Cardiac fibroblast (primary cell): ENCODE results near the gene ZNF358.

Source experiments
- DNase-seq, 2 donors: peaks; one replicate each; pipeline versions ENCODE4 v3.0.0 to v3.0.0-alpha.2; 2010; ENCODE audit warnings: low read depth in 2 of 2
- H3K4me3 ChIP-seq, 2 donors: replicated peaks in 1 of 2; 1 replicate in 1 of 2; 2 replicates in 1 of 2; pipeline ENCODE4 v1.5.1; 2011; ENCODE audit warnings: low read depth in 2 of 2, low read length in 2 of 2, mild to moderate bottlenecking in 2 of 2, moderate library complexity in 1 of 2
- CTCF ChIP-seq: IDR thresholded peaks from one replicate; pipeline ENCODE4 v1.5.1; 2011; ENCODE audit warnings: low read depth, mild to moderate bottlenecking, low read length, inconsistent platforms

Gene ZNF358

DNA sequence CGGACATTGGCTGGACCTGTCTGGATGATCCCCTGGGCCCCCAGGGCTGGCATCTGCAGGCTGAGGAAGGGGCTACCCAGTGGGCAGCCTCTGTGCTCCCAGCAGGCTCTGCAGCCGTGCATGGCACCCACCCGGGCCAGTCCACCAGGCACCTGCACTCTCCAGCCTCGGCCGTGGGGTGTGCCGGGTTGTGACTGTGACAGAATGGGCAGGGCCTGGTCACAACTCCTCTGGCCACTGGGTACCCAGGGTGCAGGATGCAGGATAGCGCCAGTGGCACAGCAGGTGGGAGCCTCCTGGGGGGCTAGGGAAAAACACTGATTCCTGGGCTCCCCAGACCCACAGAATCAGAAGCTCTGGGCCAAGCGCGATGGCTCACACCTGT, 37.1 kb upstream of the ZNF358 start:
- no peak for TF ChIP-seq CTCF
- no peak overlapping the region for H3K4me3 ChIP-seq
- no peak for DNase-seq

DNA sequence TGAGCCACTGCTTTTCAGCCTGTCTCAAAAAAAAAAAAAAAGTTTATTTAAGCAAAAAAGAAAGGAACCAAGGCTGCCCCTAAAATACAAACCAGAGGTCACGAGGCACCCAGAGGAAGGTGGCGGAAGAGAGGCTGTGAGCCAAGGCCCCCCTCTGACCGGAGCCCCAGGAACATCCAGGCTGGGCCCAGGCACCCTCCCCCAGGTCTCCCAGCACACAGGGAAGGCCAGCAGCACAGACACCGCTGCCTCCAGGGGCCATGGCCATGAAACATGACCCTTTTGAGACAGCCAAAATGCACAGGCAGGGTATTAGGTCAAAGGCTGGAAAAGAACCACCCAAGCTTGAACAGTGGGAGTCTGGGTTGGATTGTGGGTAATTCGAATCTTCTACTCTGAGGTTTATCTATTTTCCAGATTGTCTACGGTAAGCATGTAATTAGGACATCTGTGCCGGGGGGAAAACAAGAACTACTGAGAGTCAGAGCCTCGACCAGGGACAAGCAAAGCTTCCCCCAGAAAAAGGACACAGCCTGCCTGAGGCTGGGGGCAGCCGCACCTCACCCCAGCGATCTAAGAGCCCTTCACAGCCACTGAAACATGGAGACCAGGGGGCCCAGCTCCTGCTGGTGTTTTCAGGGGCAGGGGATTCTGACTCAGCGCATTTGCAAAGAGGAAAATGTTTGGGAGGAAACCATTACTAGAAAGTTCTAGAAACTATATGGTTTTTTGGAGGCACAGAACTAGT, 35.5 kb upstream of the ZNF358 start:
- DNase-seq = no peak
- no peak overlapping the region for H3K4me3 ChIP-seq
- TF ChIP-seq CTCF = no peak

DNA sequence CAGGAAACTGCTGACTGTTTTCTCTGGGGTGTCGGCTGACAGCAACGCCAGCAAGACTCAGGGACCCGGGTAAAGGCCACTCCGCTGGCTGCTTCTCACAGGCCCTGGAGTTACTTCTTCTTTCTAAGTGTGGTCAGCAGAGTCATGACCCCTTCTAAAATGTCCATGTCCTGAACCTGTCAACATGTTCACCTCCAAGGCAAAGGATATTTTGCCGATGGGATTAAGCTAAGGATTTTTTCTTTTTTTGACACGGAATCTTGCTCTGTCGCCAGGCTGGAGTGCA, 35.0 kb upstream of the ZNF358 start:
- DNase-seq = no peak
- TF ChIP-seq CTCF = no peak
- H3K4me3 ChIP-seq = no peak overlapping the region

DNA sequence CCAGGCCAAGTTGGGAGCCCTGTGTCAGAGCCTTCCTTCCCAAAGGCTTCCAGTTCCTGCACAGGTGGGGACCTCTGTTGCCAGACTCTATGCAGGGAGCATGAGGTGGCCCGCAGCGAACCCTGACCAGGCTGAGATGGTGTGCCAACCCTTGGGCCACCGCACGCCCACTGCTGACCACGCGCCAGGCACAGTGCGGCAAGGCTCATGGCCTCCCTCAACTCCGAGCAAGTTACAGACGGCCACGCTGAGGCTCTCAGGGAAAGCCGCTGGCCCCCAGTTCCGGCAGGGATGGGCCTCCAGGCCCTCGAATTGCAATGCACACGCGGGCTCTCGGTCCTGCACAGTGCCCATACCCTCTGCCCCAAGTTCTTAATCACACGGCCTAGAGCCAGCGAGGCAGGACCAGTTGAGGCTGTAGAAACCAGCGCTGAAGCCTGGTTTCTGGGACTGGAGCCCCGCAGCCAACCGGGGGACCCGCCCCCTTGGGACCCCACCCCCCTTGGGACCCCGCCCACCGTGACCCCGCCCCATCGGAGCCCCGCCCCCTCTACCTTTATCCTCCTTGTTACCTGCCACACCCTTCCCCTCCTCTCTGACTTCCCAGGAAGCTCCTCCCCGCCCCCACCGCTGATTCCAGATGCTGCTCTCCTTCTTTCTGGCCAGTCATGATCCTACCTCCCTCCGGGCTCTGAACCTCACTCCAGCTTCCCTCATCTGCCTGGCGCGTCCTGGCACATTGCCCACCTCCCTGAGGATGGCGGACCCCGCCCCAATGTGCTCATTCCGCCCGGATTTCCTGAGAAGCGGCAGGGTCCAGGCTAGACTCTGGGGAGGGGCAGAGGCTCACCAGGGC, 33.1 kb upstream of the ZNF358 start:
- no peak for TF ChIP-seq CTCF
- H3K4me3 ChIP-seq = no peak overlapping the region
- peak in 1 of 2 donors; percentile 38 for DNase-seq

GRCh38 chr19:7483720-7484201, 32.1 kb upstream of the ZNF358 start:
- no peak for DNase-seq
- no peak for TF ChIP-seq CTCF
- no peak overlapping the region for H3K4me3 ChIP-seq

DNA sequence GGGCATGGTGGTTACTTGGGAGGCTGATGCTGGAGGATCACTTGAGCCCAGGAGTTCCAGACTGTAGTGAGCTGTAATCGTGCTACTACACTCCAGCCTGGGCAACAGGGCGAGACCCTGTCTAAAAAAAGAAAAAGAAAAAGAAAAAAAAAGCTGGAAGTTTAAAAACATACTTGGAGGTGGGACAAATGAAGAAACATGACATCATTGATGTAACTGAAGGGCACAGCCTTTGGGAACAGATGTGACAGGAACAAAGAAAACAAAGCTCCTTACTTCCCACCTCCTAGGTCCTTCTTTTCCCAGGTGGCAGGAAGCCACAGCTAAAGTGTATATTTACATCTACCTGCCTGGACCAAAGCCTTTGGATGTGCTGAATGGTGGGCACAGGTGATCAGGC, 29.0 kb upstream of the ZNF358 start:
- TF ChIP-seq CTCF = no peak
- no peak for DNase-seq

More for the DNA sequence above, 29.0 kb upstream of the ZNF358 start:
- no peak overlapping the region for H3K4me3 ChIP-seq
